Measurements from ENCODE around the gene RAB1A. TPM values are rescaled to one million over a fixed set of nuclear protein-coding genes. Genes with fewer than 3 reads are reported as not detected.

Gene RAB1A
- total RNA-seq, 4 donors from 2014 or later, result 36.4 to 71.3 (median 43.7) TPM

- Histone ChIP-seq H3K4me3 (no peak overlapping the region), H3K4me1 (peaks cover 82 to 83% of the 10 kb centered on the region in 2 donors), H3K9me3 (no peaks in the 10 kb centered on the region), H3K27me3 (no peaks in the 10 kb centered on the region), H3K27ac (peak overlapping the region; percentile 78 to 90 (median 87)), H3K36me3 (peaks cover 0 to 21% of the 10 kb centered on the region in 2 donors)
- intact Hi-C loops (cut with DNase I; ENCODE audit: low total_unique reads) (no loop called here), in situ Hi-C loops (cut with MboI; ENCODE audit: low sequenced_read_pairs in 4 of 4) (loop anchor here in 1 of 4 donors (10.0 to 25.0 kb wide), 2 partner anchors 57 to 369 kb away; partner anchors contain the start of gene SPRED2)
- ATAC-seq (no peak), DNase-seq (no peak)
- TF ChIP-seq POLR2A (IDR thresholded peaks at IDR 0.05) (no peak), CTCF (IDR thresholded peaks at IDR 0.05 in 4 of 5, conservative IDR thresholded peaks at IDR 0.05 in 1 of 5) (peak in 1 of 5 experiments; percentile 3)
Observed at GRCh38 chr2:65067806-65068553, 61.9 kb downstream of the RAB1A start.

- intact Hi-C loops (cut with DNase I; ENCODE audit: low total_unique reads), result loop anchor here (1.0 to 5.0 kb wide), 3 partner anchors 65 to 413 kb away; partner anchors contain the start of genes RAB1A and SERTAD2
- Histone ChIP-seq H3K36me3 (no peaks in the 10 kb centered on the region), H3K27ac (peak overlapping the region; percentile 90 to 96 (median 92)), H3K4me3 (peak overlapping the region in 3 of 4 donors; percentile 3 to 34 (median 23)), H3K27me3 (no peaks in the 10 kb centered on the region), H3K4me1 (peaks cover 93 to 95% of the 10 kb centered on the region in 2 donors), H3K9me3 (no peaks in the 10 kb centered on the region)
- peak; percentile 60 to 73 for ATAC-seq
- in situ Hi-C loops (cut with MboI; ENCODE audit: low sequenced_read_pairs in 4 of 4), result loop anchor here in 3 of 4 donors (5.0 to 25.0 kb wide), 4 partner anchors 60 to 372 kb away; partner anchors contain the start of gene SPRED2 (in 1 of the 3)
- TF ChIP-seq CTCF (IDR thresholded peaks at IDR 0.05 in 4 of 5, conservative IDR thresholded peaks at IDR 0.05 in 1 of 5) (peak; percentile 76 to 90 (median 83)), POLR2A (IDR thresholded peaks at IDR 0.05) (peak; percentile 10 to 56)
- DNase-seq, result peak; percentile 50 to 78
Observed at GRCh38 chr2:65064728-65065552, 65.0 kb downstream of the RAB1A start.

GRCh38 chr2:65062843-65063825 is 66.8 kb downstream of the RAB1A start:
- H3K9me3 ChIP-seq, result no peaks in the 10 kb centered on the region
- peaks cover 93 to 95% of the 10 kb centered on the region in 2 donors for H3K4me1 ChIP-seq
- in situ Hi-C loops (cut with MboI; ENCODE audit: low sequenced_read_pairs in 4 of 4), result loop anchor here in 3 of 4 donors (5.0 to 25.0 kb wide), 4 partner anchors 62 to 374 kb away; partner anchors contain the start of gene SPRED2 (in 1 of the 3)
- H3K4me3 ChIP-seq, result peak overlapping the region in 3 of 4 donors; percentile 0 to 9 (median 5)
- no peaks in the 10 kb centered on the region for H3K27me3 ChIP-seq
- TF ChIP-seq POLR2A (IDR thresholded peaks at IDR 0.05) (peak; percentile 69 to 77), CTCF (IDR thresholded peaks at IDR 0.05 in 4 of 5, conservative IDR thresholded peaks at IDR 0.05 in 1 of 5) (no peak)
- intact Hi-C loops (cut with DNase I; ENCODE audit: low total_unique reads), result loop anchor here (2.0 to 5.0 kb wide), 2 partner anchors 374 to 411 kb away; partner anchors contain the start of gene SERTAD2
- peak overlapping the region; percentile 90 to 96 (median 92) for H3K27ac ChIP-seq
- DNase-seq, result peak; percentile 74 to 83
- H3K36me3 ChIP-seq, result no peaks in the 10 kb centered on the region
- ATAC-seq, result peak; percentile 79 to 82
